ENCODE results near the gene TUT7. TPM values are rescaled to one million over a fixed set of nuclear protein-coding genes. Genes with fewer than 3 reads are reported as not detected.
A peak's percentile ranks its signal among the peaks of the same experiment; 100 is the strongest.

TUT7 gene
- total and polyA plus RNA-seq, 10 of the 15 experiments (the other 5 are each of a cell fraction or from before 2014, with no cell fraction given): 10.0 to 49.8 (median 30.4) TPM

DNA sequence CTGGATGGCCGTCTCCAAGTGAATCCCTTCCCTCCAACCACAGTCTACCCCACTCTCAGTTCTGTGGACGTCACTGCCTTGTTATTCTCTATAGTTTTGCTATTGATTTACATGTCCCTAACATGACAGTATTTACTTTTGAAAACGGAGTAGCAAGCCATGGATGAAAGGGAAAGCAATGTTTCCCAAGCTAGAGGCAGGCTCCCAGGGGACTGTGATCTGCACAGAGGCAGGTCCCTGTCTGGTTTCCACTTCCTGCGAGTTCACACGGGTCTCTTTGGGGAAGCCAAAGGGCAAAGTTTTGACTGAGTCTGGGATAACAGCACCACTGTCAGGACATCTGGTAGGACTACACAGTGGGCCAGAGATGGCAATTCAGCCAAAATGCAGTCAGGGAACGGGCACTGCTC is 107.5 kb downstream of the TUT7 start (continued):
- TF ChIP-seq, protein P1, sequence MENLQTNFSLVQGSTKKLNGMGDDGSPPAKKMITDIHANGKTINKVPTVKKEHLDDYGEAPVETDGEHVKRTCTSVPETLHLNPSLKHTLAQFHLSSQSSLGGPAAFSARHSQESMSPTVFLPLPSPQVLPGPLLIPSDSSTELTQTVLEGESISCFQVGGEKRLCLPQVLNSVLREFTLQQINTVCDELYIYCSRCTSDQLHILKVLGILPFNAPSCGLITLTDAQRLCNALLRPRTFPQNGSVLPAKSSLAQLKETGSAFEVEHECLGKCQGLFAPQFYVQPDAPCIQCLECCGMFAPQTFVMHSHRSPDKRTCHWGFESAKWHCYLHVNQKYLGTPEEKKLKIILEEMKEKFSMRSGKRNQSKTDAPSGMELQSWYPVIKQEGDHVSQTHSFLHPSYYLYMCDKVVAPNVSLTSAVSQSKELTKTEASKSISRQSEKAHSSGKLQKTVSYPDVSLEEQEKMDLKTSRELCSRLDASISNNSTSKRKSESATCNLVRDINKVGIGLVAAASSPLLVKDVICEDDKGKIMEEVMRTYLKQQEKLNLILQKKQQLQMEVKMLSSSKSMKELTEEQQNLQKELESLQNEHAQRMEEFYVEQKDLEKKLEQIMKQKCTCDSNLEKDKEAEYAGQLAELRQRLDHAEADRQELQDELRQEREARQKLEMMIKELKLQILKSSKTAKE (IDR thresholded peaks at IDR 0.05; ENCODE audit: low read depth, poor library complexity, severe bottlenecking): peak; percentile 56
- TF ChIP-seq YY1 (IDR thresholded peaks at IDR 0.05; ENCODE audit: low read depth, low read length) (0 out of 2 replicates have a peak, but pooled peaks have one; percentile 23), RAD21 (IDR thresholded peaks at IDR 0.05; ENCODE audit: insufficient read depth, low read depth, low read length) (peak; percentile 66), NBN (IDR thresholded peaks at IDR 0.05) (0 out of 2 replicates have a peak, but pooled peaks have one; percentile 33), EP300 (IDR thresholded peaks at IDR 0.05; ENCODE audit: borderline replicate concordance in 1 of 2, control insufficient read depth in 1 of 2, low read depth in 2 of 2, low read length in 2 of 2) (0 out of 4 replicates have a peak, but pooled peaks of 1 of the 2 experiments have one; percentile 21), GATAD2B (conservative IDR thresholded peaks at IDR 0.05; ENCODE audit: low read depth) (peak; percentile 99), ATF7 (IDR thresholded peaks at IDR 0.05; ENCODE audit: low read depth) (peak; percentile 52; the same call in 1 of the 2 replicates), TCF7 (IDR thresholded peaks at IDR 0.05; ENCODE audit: borderline replicate concordance) (no peak), MEF2B (IDR thresholded peaks at IDR 0.05; ENCODE audit: partially characterized antibody, poor library complexity, severe bottlenecking) (peak; percentile 100)
- TF ChIP-seq, protein P2, sequence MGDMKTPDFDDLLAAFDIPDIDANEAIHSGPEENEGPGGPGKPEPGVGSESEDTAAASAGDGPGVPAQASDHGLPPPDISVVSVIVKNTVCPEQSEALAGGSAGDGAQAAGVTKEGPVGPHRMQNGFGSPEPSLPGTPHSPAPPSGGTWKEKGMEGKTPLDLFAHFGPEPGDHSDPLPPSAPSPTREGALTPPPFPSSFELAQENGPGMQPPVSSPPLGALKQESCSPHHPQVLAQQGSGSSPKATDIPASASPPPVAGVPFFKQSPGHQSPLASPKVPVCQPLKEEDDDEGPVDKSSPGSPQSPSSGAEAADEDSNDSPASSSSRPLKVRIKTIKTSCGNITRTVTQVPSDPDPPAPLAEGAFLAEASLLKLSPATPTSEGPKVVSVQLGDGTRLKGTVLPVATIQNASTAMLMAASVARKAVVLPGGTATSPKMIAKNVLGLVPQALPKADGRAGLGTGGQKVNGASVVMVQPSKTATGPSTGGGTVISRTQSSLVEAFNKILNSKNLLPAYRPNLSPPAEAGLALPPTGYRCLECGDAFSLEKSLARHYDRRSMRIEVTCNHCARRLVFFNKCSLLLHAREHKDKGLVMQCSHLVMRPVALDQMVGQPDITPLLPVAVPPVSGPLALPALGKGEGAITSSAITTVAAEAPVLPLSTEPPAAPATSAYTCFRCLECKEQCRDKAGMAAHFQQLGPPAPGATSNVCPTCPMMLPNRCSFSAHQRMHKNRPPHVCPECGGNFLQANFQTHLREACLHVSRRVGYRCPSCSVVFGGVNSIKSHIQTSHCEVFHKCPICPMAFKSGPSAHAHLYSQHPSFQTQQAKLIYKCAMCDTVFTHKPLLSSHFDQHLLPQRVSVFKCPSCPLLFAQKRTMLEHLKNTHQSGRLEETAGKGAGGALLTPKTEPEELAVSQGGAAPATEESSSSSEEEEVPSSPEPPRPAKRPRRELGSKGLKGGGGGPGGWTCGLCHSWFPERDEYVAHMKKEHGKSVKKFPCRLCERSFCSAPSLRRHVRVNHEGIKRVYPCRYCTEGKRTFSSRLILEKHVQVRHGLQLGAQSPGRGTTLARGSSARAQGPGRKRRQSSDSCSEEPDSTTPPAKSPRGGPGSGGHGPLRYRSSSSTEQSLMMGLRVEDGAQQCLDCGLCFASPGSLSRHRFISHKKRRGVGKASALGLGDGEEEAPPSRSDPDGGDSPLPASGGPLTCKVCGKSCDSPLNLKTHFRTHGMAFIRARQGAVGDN (IDR thresholded peaks at IDR 0.05): 0 out of 2 replicates have a peak, but pooled peaks have one; percentile 26
